C4-2B (cell line): Measurements from ENCODE around the gene NTNG1.

Experiments used
- H3K27ac ChIP-seq: fragments of 450-650 bp; 2 replicates; pipeline ENCODE4 v1.5.1; 2017
- CTCF ChIP-seq: fragments of 450-650 bp; conservative IDR thresholded peaks from 2 replicates; pipeline ENCODE4 v1.5.1; 2017; ENCODE audit warnings: mild to moderate bottlenecking
- ZFX ChIP-seq: fragments of 450-650 bp; IDR thresholded peaks from 2 replicates; pipeline ENCODE4 v1.6.1; 2017

Gene NTNG1

GRCh38 chr1:107436552-107437241, 295.9 kb downstream of the NTNG1 start:
- no peak overlapping the region for H3K27ac ChIP-seq
- no peak for TF ChIP-seq ZFX
- TF ChIP-seq CTCF = no peak

- TF ChIP-seq ZFX (no peak), CTCF (no peak)
- no peak overlapping the region for H3K27ac ChIP-seq
Observed at GRCh38 chr1:107439567-107439966, 298.7 kb downstream of the NTNG1 start.

GRCh38 chr1:107442551-107442950, 301.7 kb downstream of the NTNG1 start:
- TF ChIP-seq ZFX (no peak), CTCF (no peak)
- H3K27ac ChIP-seq = no peak overlapping the region

GRCh38 chr1:107443027-107443426, 302.2 kb downstream of the NTNG1 start:
- H3K27ac ChIP-seq = no peak overlapping the region
- no peak for TF ChIP-seq CTCF
- TF ChIP-seq ZFX = no peak

- H3K27ac ChIP-seq = no peak overlapping the region
- TF ChIP-seq CTCF (no peak), ZFX (no peak)
Observed at GRCh38 chr1:107443860-107444259, 303.0 kb downstream of the NTNG1 start.

GRCh38 chr1:107444302-107444701, 303.5 kb downstream of the NTNG1 start:
- H3K27ac ChIP-seq = no peak overlapping the region
- TF ChIP-seq CTCF (no peak), ZFX (no peak)

- TF ChIP-seq ZFX (no peak), CTCF (no peak)
- no peak overlapping the region for H3K27ac ChIP-seq
Observed at GRCh38 chr1:107449326-107449725, 308.5 kb downstream of the NTNG1 start.
